Dendritic cell treated with granulocyte-macrophage colony-stimulating factor and Interleukin-4, amounts not matched to agents 40 ng/mL and 50 ng/mL, for 4 days (primary cell): Measurements from ENCODE around the gene QRICH2.
A peak's percentile ranks its signal among the peaks of the same experiment; 100 is the strongest.
"Not testable (repeated sequence)": the region's sequence is repeated elsewhere in the genome, so short reads cannot be mapped to it uniquely, and the experiment has no call there.

ENCODE experiments used
- H3K27ac Mint-ChIP-seq: one replicate; pipeline ENCODE4 v1.8.0; 2022; ENCODE audit warnings: mild to moderate bottlenecking, mixed read lengths
- H3K27me3 Mint-ChIP-seq: one replicate; pipeline ENCODE4 v1.8.0; 2022; ENCODE audit warnings: mild to moderate bottlenecking, mixed read lengths
- H3K36me3 Mint-ChIP-seq: one replicate; pipeline ENCODE4 v1.8.0; 2022; ENCODE audit warnings: low read depth, mixed read lengths
- H3K4me1 Mint-ChIP-seq: one replicate; pipeline ENCODE4 v1.8.0; 2022; ENCODE audit warnings: low read depth, mixed read lengths
- H3K4me3 Mint-ChIP-seq: one replicate; pipeline ENCODE4 v1.8.0; 2022; ENCODE audit warnings: mild to moderate bottlenecking, moderate library complexity, mixed read lengths
- H3K9me3 Mint-ChIP-seq: one replicate; pipeline ENCODE4 v1.8.0; 2022; ENCODE audit warnings: mixed read lengths
- intact Hi-C: fragments of 100-400 bp; cut with micrococcal nuclease; formaldehyde crosslinking; loops from one replicate; pipeline ENCODE4 v1.15.0; 2022

QRICH2 gene

DNA sequence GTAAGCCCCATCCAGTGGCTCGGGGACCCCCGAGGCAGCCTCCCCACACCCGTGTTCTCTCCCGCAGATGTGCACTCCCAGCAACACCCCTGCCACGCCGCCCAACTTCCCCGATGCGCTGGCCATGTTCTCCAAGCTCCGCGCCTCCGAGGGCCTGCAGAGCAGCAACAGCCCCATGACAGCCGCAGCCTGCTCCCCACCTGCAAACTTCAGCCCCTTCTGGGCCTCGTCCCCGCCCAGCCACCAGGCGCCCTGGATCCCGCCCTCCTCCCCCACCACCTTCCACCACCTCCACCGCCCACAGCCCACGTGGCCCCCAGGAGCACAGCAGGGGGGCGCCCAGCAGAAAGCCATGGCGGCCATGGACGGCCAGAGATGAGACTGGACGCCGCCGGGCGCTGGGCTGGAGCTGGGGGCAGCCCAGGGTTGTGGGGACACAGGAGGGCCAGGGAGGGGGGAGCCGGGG is 37.9 kb downstream of the QRICH2 start:
- peaks cover 41% of the 10 kb centered on the region for H3K36me3 Mint-ChIP-seq
- intact Hi-C loops, result no loop called here
- H3K27me3 Mint-ChIP-seq, result no peaks in the 10 kb centered on the region
- H3K4me3 Mint-ChIP-seq, result no peak overlapping the region
- peaks cover 65% of the 10 kb centered on the region for H3K4me1 Mint-ChIP-seq
- H3K27ac Mint-ChIP-seq, result peak overlapping the region; percentile 96
- H3K9me3 Mint-ChIP-seq, result no peaks in the 10 kb centered on the region

- Mint-ChIP-seq H3K9me3 (no peaks in the 10 kb centered on the region), H3K27ac (peak overlapping the region; percentile 96), H3K4me1 (peaks cover 60% of the 10 kb centered on the region), H3K36me3 (peaks cover 41% of the 10 kb centered on the region), H3K27me3 (no peaks in the 10 kb centered on the region), H3K4me3 (peak overlapping the region; percentile 56)
- intact Hi-C loops, result no loop called here
These were observed 38.8 kb downstream of the QRICH2 start for GRCh38 chr17:76268991-76269981.

DNA sequence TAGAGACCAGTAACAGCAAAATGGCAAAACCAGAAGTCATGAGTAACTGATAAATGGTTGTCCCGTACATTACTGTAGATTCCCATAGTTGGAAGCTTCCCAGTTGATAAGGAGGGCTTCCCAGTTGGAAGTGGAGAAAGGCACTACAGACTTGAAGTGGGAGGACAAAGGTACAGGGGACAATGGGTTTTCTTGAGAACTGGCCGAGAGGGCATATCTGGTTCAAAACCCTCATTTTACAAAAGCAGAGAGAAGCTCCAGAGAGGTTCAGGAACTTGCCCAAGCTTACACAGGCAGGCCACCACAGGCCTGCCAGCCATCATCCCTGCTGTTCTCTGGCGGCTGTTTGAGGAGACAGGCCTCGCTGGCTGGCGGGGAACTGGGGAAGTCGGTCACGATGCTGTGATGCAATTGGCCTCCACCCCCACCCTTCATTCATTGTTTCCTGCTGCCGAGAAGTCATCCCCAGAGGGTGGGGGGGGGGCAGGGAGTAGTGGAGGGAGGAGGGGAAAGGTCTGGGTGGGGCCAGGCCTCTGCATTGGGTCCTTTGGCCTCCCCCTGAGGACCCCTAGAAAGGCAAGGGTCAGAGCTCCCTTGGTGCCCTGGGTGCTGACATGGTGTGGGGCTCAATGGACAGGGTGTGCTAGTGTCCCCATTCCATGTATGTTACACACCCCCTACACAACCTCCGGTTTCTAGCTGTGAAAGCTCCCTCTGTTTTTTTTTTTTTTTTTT is 39.9 kb downstream of the QRICH2 start:
- intact Hi-C loops, result no loop called here
- Mint-ChIP-seq H3K4me3 (peak overlapping the region; percentile 56), H3K27me3 (no peaks in the 10 kb centered on the region), H3K4me1 (peaks cover 67% of the 10 kb centered on the region), H3K27ac (peak overlapping the region; percentile 96), H3K9me3 (no peaks in the 10 kb centered on the region), H3K36me3 (peaks cover 41% of the 10 kb centered on the region)

DNA sequence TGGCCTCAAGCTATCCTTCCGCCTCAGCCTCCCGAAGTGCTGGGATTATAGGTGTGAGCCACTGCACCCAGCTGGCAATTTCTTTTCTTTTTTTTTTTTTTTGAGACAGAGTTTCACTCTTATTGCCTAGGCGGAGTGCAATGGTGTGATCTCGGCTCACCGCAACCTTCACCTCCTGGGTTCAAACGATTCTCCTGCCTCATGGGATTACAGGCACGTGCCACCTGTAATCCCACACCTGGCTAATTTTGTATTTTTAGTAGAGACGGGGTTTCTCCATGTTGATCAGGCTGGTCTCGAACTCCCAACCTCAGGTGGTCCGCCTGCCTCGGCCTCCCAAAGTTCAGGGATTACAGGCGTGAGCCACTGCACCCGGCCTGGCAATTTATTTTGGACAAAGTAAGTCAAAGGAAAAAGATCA is 40.5 kb downstream of the QRICH2 start:
- peaks cover 68% of the 10 kb centered on the region for H3K4me1 Mint-ChIP-seq
- peak overlapping the region; percentile 39 for H3K4me3 Mint-ChIP-seq
- intact Hi-C loops, H3K9me3 Mint-ChIP-seq, H3K27me3 Mint-ChIP-seq: not testable (repeated sequence)
- peaks cover 41% of the 10 kb centered on the region for H3K36me3 Mint-ChIP-seq
- H3K27ac Mint-ChIP-seq, result peak overlapping the region; percentile 96

DNA sequence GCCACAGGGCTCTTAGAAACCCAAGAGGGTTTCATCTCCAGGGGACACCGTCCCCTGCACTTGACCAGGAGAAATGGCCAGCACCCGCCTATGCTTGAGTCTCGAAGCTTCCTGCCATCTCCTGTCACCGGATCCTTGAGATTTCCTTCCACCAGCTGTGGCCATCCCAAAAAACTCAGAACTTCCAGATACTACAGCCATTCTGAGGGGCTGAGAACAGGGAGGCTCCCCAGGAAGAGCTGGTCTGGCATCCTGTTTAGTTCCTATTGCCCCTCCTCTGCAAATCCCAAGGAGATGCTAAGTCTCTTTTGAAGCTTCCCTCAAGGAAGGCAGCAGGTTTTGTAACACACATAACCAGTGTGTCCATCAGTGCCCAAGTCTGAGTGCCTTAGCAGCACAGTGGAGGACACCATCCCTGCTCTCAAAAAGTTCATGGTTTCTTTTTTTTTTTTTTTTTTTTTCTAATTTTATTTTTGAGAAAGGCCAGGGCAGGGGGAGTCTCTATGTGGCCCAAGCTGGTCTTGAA is 41.0 kb downstream of the QRICH2 start:
- Mint-ChIP-seq H3K27ac (peak overlapping the region; percentile 96), H3K27me3 (no peaks in the 10 kb centered on the region), H3K4me1 (peaks cover 68% of the 10 kb centered on the region), H3K9me3 (no peaks in the 10 kb centered on the region), H3K36me3 (peaks cover 41% of the 10 kb centered on the region), H3K4me3 (peak overlapping the region; percentile 92)
- intact Hi-C loops, result no loop called here

- Mint-ChIP-seq H3K27me3 (no peaks in the 10 kb centered on the region), H3K36me3 (peaks cover 38% of the 10 kb centered on the region), H3K9me3 (no peaks in the 10 kb centered on the region), H3K4me3 (peak overlapping the region; percentile 92), H3K4me1 (peaks cover 70% of the 10 kb centered on the region), H3K27ac (peak overlapping the region; percentile 96)
- intact Hi-C loops, result no loop called here
These were observed 41.7 kb downstream of the QRICH2 start for GRCh38 chr17:76266244-76266938.

DNA sequence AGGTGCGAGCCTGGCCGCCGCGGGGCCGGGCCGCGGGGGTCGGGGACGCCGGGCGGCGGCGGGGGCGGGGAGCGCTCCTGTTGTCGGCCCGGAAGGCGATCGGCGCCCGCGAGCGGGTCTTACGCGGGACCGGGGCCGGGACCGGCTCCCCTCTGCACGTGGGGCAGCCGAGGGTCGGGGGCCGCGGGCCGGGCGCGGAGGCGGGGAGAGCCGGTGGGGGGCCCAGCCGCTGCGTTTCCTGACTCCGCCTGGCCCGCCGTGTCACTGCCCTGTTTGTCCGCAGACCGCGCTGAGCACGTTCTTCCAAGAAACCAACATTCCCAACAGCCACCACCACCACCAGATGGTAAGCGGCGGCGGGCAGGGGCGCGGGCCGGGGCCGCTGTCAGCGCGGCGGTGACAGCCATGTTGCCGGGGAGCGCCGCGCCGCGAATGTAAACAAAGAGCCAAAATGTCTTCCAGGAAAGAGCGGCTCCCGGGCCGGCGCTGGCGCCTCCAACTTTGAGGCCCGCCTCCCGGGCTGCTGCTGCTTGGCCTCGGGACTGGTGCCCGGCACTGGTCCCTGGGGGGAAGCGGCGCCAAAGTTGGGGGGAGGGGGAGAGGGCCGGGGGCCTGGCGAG is 42.3 kb downstream of the QRICH2 start:
- H3K4me1 Mint-ChIP-seq, result peaks cover 64% of the 10 kb centered on the region
- H3K36me3 Mint-ChIP-seq, result peaks cover 31% of the 10 kb centered on the region

DNA sequence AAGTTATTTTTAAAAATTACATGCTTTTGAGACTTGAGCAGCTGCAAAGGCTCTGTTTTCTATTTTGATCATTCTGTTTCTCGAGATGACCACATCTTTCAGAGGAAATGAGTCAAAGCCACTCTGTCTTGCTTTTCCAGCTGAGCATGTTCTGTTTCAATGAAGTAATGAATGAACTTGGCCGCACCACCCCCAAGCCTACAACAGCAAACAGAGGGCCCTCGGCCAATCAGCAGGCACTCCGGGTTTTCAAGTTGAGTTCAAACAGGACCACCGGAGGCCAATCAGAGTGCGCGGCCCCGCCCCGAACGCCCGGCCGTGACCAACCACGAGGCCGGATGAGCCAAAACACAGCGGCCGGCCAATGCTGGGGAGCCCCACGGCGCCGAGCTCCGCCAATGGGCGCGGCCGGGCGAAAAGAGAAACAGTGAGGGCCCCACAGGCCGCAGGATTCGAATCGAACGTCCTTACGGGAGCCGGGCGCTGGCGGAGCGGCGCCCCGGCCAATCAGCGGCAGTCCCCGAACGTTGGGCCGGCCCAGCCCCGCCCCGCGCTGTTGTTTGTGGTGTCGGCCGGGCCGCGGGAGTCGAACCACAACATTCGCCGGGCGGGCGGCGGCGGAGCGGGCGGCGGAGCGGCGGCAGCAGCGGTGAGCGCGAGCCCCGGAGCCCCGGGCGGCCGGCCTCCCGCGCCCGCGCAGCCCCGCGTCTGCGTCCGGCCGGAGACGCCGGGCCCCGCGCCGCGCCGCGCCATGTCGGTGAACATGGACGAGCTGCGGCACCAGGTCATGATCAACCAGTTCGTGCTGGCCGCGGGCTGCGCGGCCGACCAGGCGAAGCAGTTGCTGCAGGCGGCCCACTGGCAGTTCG is 43.1 kb downstream of the QRICH2 start, which contains the start of gene UBALD2:
Gene UBALD2 (plus strand): TSS at position 594 of the 869 bp plus-strand sequence. CDS start 158 bp downstream, at position 752.
- intact Hi-C loops, result no loop called here
- Mint-ChIP-seq H3K4me1 (peaks cover 65% of the 10 kb centered on the region), H3K9me3 (no peaks in the 10 kb centered on the region), H3K27ac (peak within 1 kb of the TSS; percentile 96), H3K4me3 (peak within 1 kb of the TSS; percentile 92), H3K36me3 (peaks cover 26% of the 10 kb centered on the region), H3K27me3 (no peaks in the 10 kb centered on the region)

More for the DNA sequence above, 42.3 kb downstream of the QRICH2 start:
- H3K27me3 Mint-ChIP-seq, result no peaks in the 10 kb centered on the region
- H3K4me3 Mint-ChIP-seq, result peak overlapping the region; percentile 92
- peak overlapping the region; percentile 96 for H3K27ac Mint-ChIP-seq
- no peaks in the 10 kb centered on the region for H3K9me3 Mint-ChIP-seq
- intact Hi-C loops, result no loop called here

DNA sequence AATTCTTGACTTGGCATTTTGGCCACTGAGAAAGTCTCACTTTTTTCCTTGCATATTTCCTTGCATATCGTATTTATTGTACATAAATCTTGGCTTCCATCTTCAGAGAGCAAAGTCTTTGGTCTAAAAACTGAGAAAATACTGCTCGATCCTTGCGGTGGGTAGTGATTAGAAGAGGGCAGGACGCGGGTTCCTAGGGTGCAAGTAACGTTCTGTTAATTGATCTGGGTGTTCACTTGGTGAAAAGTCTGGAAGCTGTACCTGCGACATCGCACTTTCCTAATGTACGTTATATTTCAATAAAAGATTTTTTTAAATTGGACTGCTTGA is 43.7 kb downstream of the QRICH2 start:
- H3K4me3 Mint-ChIP-seq, result no peak overlapping the region
- H3K4me1 Mint-ChIP-seq, result peaks cover 65% of the 10 kb centered on the region
- H3K27ac Mint-ChIP-seq, result peak overlapping the region; percentile 96
- H3K9me3 Mint-ChIP-seq, result no peaks in the 10 kb centered on the region
- H3K36me3 Mint-ChIP-seq, result peaks cover 20% of the 10 kb centered on the region
- intact Hi-C loops, result no loop called here
- H3K27me3 Mint-ChIP-seq, result no peaks in the 10 kb centered on the region

DNA sequence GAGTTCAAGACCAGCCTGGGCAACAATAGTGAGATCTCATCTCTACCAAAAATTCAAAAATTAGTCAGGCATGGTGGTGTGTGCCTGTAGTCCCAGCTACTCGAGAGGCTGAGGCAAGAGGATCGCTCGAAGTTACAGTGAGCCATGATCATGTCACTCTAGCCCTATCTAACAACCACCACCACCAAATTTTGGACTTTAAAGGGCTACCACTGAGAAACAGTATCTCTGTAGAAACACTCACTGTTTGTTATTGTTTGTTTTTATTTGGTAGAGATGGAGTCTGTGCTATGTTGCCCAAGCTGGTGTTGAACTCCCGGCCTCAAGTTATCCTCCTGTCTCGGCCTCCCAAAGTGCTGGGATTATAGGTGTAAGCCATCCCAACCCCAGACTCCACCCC is 44.2 kb downstream of the QRICH2 start:
- H3K27ac Mint-ChIP-seq, result peak overlapping the region; percentile 96
- intact Hi-C loops, result no loop called here
- no peaks in the 10 kb centered on the region for H3K9me3 Mint-ChIP-seq
- H3K4me1 Mint-ChIP-seq, result peaks cover 61% of the 10 kb centered on the region
- no peaks in the 10 kb centered on the region for H3K27me3 Mint-ChIP-seq
- no peak overlapping the region for H3K4me3 Mint-ChIP-seq
- peaks cover 15% of the 10 kb centered on the region for H3K36me3 Mint-ChIP-seq

DNA sequence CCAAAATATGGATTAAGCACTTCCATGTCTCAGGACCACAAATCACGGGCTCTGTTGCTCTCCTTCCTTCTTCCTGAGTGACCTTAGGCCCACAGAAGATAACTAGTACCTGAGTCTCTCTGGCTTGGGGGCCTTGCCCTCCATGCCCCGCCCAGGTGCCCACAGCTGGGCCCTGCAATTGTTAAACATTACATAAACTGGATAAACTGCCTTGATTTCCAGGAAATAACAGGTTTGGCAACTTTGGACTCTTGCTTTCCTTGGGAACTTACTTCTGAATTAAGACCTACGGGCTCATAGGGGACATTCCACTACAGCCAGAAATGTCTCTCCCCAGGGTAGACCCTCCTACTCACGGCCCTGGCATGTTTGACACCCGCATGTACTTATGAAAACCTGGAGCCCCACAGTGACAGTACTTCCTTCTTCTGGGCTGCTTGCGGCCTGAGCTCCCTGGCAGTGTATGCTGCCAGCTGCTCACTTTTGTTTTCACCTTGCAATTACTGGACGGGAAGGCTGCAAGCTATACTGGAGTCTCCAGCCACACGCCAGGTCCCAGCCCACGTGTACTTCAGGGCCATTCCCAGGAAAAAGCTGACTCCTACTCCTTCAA is 45.2 kb downstream of the QRICH2 start:
- no peaks in the 10 kb centered on the region for H3K27me3 Mint-ChIP-seq
- H3K4me1 Mint-ChIP-seq, result peaks cover 50% of the 10 kb centered on the region
- peak overlapping the region; percentile 96 for H3K27ac Mint-ChIP-seq
- H3K36me3 Mint-ChIP-seq, result peaks cover 11% of the 10 kb centered on the region
- H3K4me3 Mint-ChIP-seq, result peak overlapping the region; percentile 35
- intact Hi-C loops, result no loop called here
- no peaks in the 10 kb centered on the region for H3K9me3 Mint-ChIP-seq
